OCI-LY7 (cell line): Measurements from ENCODE around the gene C7orf57. TPM values are rescaled to one million over a fixed set of nuclear protein-coding genes. Genes with fewer than 3 reads are reported as not detected.
"Not testable (repeated sequence)": the region's sequence is repeated elsewhere in the genome, so short reads cannot be mapped to it uniquely, and the experiment has no call there.

Experiments
- BruUV-seq: library from RNA; stranded (reverse); fragments of 400-500 nt; replicated peaks from 2 replicates; lab custom pipeline; 2021; lab: Mats Ljungman, UMichigan
- CTCF ChIA-PET: fragments of 300-600 bp; sonication (Branson Sonifier 250); formaldehyde crosslinking; loops from one replicate; lab custom pipeline; 2022; ENCODE audit warnings: antibody characterized with exemption; ENCODE audit not compliant: unreplicated experiment; lab: Charles Lee
- POLR2A ChIA-PET: fragments of 300-600 bp; sonication (Branson Sonifier 250); formaldehyde crosslinking; loops from one replicate; lab custom pipeline; 2022; ENCODE audit warnings: antibody characterized with exemption; lab: Charles Lee
- DNase-seq: peaks from one replicate; pipeline ENCODE4 v3.0.0-alpha.2; 2015; ENCODE audit warnings: low spot score
- H2AFZ ChIP-seq: fragments of 200-600 bp; sonication (generic), shearing (Covaris generic); 2 replicates; pipeline ENCODE4 v1.6.1; 2014; ENCODE audit warnings: mild to moderate bottlenecking, antibody characterized with exemption, low read length, moderate library complexity
- H3K27ac ChIP-seq: fragments of 200-600 bp; sonication (generic); 2 replicates; pipeline ENCODE4 v1.5.1; 2014; ENCODE audit warnings: mixed run types, low read depth, mild to moderate bottlenecking, moderate library complexity, low read length, inconsistent platforms; ENCODE audit not compliant: poor library complexity, severe bottlenecking
- H3K36me3 ChIP-seq: fragments of 200-600 bp; sonication (generic); 2 replicates; pipeline ENCODE4 v1.6.1; 2014; ENCODE audit warnings: mild to moderate bottlenecking, antibody characterized with exemption, low read length, moderate library complexity, mixed read lengths; ENCODE audit not compliant: insufficient read depth
- H3K4me1 ChIP-seq: fragments of 200-600 bp; sonication (generic); 2 replicates; pipeline ENCODE4 v1.5.1; 2014; ENCODE audit warnings: mild to moderate bottlenecking, low read length; ENCODE audit not compliant: insufficient read depth, poor library complexity, severe bottlenecking
- H3K4me2 ChIP-seq: fragments of 200-600 bp; sonication (generic); 2 replicates; pipeline ENCODE4 v1.6.1; 2014; ENCODE audit warnings: mild to moderate bottlenecking, low read length
- H3K4me3 ChIP-seq: fragments of 200-600 bp; sonication (generic); 2 replicates; pipeline ENCODE4 v1.5.1; 2014; ENCODE audit warnings: mild to moderate bottlenecking, low read depth, low read length; ENCODE audit not compliant: poor library complexity, severe bottlenecking
- H3K79me2 ChIP-seq: fragments of 200-600 bp; sonication (generic); 2 replicates; pipeline ENCODE4 v1.6.1; 2016; ENCODE audit warnings: low read depth, mild to moderate bottlenecking, low read length, moderate library complexity, mixed read lengths; ENCODE audit not compliant: insufficient read depth
- H3K9me2 ChIP-seq: fragments of 200-600 bp; sonication (generic); 2 replicates; pipeline ENCODE4 v1.6.1; 2016; ENCODE audit warnings: mild to moderate bottlenecking, low read length, mixed read lengths; ENCODE audit not compliant: insufficient read depth
- H3K9me3 ChIP-seq: fragments of 200-600 bp; sonication (generic); 2 replicates; pipeline ENCODE4 v1.6.1; 2014; ENCODE audit warnings: mild to moderate bottlenecking, mixed run types, low read length, mixed read lengths
- H4K20me1 ChIP-seq: fragments of 200-600 bp; sonication (generic); 2 replicates; pipeline ENCODE4 v1.6.1; 2014; ENCODE audit warnings: mild to moderate bottlenecking, antibody characterized with exemption, low read length, moderate library complexity, mixed read lengths; ENCODE audit not compliant: insufficient read depth
- EZH2phosphoT487 ChIP-seq: fragments of 200-600 bp; sonication (generic); IDR thresholded peaks from 2 replicates; pipeline ENCODE4 v1.6.1; 2018; ENCODE audit warnings: low read depth, borderline replicate concordance, mild to moderate bottlenecking, mixed run types, antibody characterized with exemption, low read length, moderate library complexity, mixed read lengths
- intact Hi-C: fragments of 100-400 bp; cut with micrococcal nuclease; formaldehyde crosslinking; loops from one replicate; pipeline ENCODE4 v1.10.0; 2022; ENCODE audit not compliant: unreplicated experiment
- total RNA-seq, 2 experiments: library from RNA; depleted of rRNA in 1 of 2; stranded (reverse); fragments of >200 nt in 1 of 2; shearing (Covaris generic) in 1 of 2; gene quantifications; 2 replicates each; pipeline ENCODE4 v1.2.3, GENCODE V29; 2014 to 2022
- TF ChIP-seq, protein P1 (sequence below): fragments of 200-600 bp; sonication (generic); conservative IDR thresholded peaks from 2 replicates; pipeline ENCODE4 v1.5.1; 2014; ENCODE audit warnings: mild to moderate bottlenecking, antibody characterized with exemption, low read length, moderate library complexity, mixed read lengths

The C7orf57 gene
- total RNA-seq, 2 experiments from 2014 or later: 0.25 to 0.29 TPM

DNA sequence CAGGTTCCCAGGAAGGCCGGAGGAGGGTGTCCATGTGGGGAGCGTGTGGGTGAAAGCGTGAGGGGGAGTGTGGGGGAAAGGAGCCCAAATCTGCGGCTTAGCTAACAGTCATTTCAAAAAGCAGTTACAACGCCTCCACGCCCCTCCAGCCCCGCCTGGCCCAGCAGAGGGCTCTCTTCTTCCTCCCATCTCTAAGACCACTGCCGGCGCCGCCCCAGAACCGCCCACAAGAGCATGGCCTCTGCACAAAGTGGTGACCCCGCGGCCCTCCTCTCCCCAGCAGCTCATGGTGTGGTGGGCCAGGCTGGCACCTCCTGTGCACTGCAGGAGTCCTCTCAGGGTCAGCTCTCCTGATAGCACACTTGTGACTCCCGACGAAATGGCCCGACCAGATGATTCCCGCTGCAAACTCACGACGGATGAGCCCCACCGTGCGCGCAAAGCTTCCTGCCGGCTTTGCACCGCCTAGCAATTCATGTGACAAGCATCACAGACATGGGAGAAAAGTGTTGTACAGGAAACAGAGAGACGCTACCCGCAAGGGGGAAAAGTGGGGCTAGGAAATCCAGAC is 43.5 kb upstream of the C7orf57 start:
- BruUV-seq: no TSS peak
- Histone ChIP-seq H3K4me2 (peak overlapping the region; percentile 82), H4K20me1 (no peaks in the 10 kb centered on the region), H3K9me2 (no peaks in the 10 kb centered on the region), H2AFZ (peak overlapping the region; percentile 79), H3K4me3 (peak overlapping the region; percentile 68), H3K27ac (peak overlapping the region; percentile 79), H3K9me3 (no peaks in the 10 kb centered on the region), H3K36me3 (no peaks in the 10 kb centered on the region), H3K4me1 (peaks cover 19% of the 10 kb centered on the region), H3K79me2 (no peaks in the 10 kb centered on the region)
- POLR2A ChIA-PET: interaction anchor here (1.0 to 2.5 kb wide), 8 partner anchors 9 to 118 kb away, joined by 3 to 8 read pairs (median 5); partner anchors contain the start of gene HUS1
- peak; percentile 90 for DNase-seq
- TF ChIP-seq EZH2phosphoT487: no peak
- TF ChIP-seq, protein P1, sequence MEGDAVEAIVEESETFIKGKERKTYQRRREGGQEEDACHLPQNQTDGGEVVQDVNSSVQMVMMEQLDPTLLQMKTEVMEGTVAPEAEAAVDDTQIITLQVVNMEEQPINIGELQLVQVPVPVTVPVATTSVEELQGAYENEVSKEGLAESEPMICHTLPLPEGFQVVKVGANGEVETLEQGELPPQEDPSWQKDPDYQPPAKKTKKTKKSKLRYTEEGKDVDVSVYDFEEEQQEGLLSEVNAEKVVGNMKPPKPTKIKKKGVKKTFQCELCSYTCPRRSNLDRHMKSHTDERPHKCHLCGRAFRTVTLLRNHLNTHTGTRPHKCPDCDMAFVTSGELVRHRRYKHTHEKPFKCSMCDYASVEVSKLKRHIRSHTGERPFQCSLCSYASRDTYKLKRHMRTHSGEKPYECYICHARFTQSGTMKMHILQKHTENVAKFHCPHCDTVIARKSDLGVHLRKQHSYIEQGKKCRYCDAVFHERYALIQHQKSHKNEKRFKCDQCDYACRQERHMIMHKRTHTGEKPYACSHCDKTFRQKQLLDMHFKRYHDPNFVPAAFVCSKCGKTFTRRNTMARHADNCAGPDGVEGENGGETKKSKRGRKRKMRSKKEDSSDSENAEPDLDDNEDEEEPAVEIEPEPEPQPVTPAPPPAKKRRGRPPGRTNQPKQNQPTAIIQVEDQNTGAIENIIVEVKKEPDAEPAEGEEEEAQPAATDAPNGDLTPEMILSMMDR: peak; percentile 78
- CTCF ChIA-PET: interaction anchor here (0.6 to 1.6 kb wide), 9 partner anchors 9 to 119 kb away, joined by 3 to 4 read pairs (median 3); no protein-coding TSS in a partner anchor
- intact Hi-C loops: loop anchor here (1.0 to 2.0 kb wide), 5 partner anchors 12 to 118 kb away; partner anchors contain the start of genes C7orf57 and HUS1

DNA sequence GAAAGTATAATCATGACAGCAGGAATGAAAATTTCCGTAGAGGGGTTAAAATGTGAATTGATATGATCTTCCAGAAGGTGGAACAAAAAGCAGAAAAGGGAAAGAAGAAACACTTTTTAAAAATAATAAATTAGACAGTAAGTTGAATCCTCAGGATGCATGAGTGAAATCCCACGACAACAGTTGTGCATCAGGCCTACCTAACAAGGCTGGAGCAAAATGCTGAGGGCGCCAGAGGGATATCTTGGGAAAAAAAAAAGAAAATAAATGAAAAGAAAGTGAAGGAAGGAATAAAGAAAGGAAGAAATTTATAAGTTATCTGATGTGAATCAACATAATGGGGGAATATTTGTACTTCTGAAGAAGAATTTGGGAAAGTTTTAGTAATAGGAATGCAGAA is 42.9 kb upstream of the C7orf57 start:
- no peaks in the 10 kb centered on the region for H3K36me3 ChIP-seq
- ChIA-PET POLR2A (interaction anchor here (0.8 to 2.5 kb wide), 8 partner anchors 8 to 118 kb away, joined by 3 to 8 read pairs (median 5); partner anchors contain the start of gene HUS1), CTCF (interaction anchor here (0.6 to 1.3 kb wide), 4 partner anchors 55 to 118 kb away, joined by 3 to 4 read pairs (median 3); no protein-coding TSS in a partner anchor)
- no peak for TF ChIP-seq EZH2phosphoT487
- TF ChIP-seq, protein P1: no peak
- peak overlapping the region; percentile 68 for H3K4me3 ChIP-seq
- peaks cover 19% of the 10 kb centered on the region for H3K4me1 ChIP-seq
- no TSS peak for BruUV-seq
- intact Hi-C loops: loop anchor here (1.0 to 2.0 kb wide), 2 partner anchors 12 to 14 kb away; partner anchors contain the start of gene HUS1
- no peaks in the 10 kb centered on the region for H3K79me2 ChIP-seq
- H2AFZ ChIP-seq: peak overlapping the region; percentile 79
- no peaks in the 10 kb centered on the region for H4K20me1 ChIP-seq
- H3K9me2 ChIP-seq: no peaks in the 10 kb centered on the region
- no peak for DNase-seq
- H3K27ac ChIP-seq: peak overlapping the region; percentile 79
- no peaks in the 10 kb centered on the region for H3K9me3 ChIP-seq
- H3K4me2 ChIP-seq: peak overlapping the region; percentile 82

DNA sequence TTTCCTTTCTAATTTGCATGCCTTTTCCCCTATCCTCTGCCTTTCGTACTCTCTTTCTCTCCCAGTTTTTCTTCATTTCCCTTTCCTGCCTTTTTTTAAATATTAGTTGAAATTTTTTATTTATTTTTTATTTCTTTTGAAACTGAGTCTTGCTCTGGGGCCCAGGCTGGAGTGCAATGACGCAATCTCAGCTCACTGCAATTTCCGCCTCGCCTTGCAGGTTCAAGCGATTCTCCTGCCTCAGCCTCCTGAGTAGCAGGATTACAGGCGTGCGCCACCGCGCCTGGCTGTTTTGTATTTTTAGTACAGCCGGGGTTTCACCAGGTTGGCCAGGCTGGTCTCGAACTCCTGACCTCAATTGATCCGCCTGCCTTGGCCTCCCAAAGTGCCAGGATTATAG is 35.9 kb upstream of the C7orf57 start:
- Histone ChIP-seq H3K9me3 (peaks cover 8% of the 10 kb centered on the region; the same call in 1 of the 2 replicates), H3K4me1 (peaks cover 11% of the 10 kb centered on the region), H4K20me1 (no peaks in the 10 kb centered on the region), H3K4me2 (no peak overlapping the region), H3K79me2 (no peaks in the 10 kb centered on the region), H3K36me3 (no peaks in the 10 kb centered on the region), H3K4me3 (no peak overlapping the region), H2AFZ (no peak overlapping the region), H3K9me2 (no peaks in the 10 kb centered on the region), H3K27ac (no peak overlapping the region)
- no peak for DNase-seq
- TF ChIP-seq, protein P1: no peak
- TF ChIP-seq EZH2phosphoT487: no peak
- no TSS peak for BruUV-seq
- intact Hi-C loops: no loop called here
- ChIA-PET CTCF (no interaction called here), POLR2A (no interaction called here)

DNA sequence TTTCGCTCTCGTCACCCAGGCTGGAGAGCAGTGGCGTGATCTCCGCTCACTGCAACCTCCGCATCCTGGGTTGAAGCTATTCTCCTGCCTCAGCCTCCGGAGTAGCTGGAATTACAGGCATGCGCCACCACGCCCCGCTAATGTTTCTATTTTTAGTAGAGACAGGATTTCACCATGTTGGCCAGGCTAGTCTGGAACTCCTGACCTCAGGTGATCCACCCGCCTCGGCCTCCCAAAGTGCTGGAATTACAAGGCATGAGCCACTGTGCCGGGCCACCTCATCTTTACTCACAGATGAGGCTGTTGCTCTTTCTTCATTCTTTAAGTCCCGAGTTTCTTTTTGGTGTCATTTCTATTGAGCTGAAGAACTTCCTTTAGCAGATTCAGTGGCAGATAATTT is 35.2 kb upstream of the C7orf57 start:
- H3K4me3 ChIP-seq, H4K20me1 ChIP-seq, H3K9me3 ChIP-seq, H3K36me3 ChIP-seq, DNase-seq, H3K79me2 ChIP-seq, H2AFZ ChIP-seq, H3K27ac ChIP-seq, BruUV-seq, H3K4me2 ChIP-seq, CTCF ChIA-PET, intact Hi-C loops, H3K9me2 ChIP-seq: not testable (repeated sequence)
- POLR2A ChIA-PET: interaction anchor here (0.6 to 1.0 kb wide), 2 partner anchors 78 to 256 kb away, joined by 3 to 5 read pairs; no protein-coding TSS in a partner anchor
- H3K4me1 ChIP-seq: peaks cover 19% of the 10 kb centered on the region
